Stimulated activated CD8-positive, alpha-beta memory T cell treated with anti-CD3 and anti-CD28 coated beads, Interleukin-7, amount 100 ng/mL, for 24 hours (primary cell): ENCODE data around the gene ITGB3.
"Not testable (repeated sequence)": the region's sequence is repeated elsewhere in the genome, so short reads cannot be mapped to it uniquely, and the experiment has no call there.

Experiments
- DNase-seq: peaks from one replicate; pipeline ENCODE4 v3.0.0-alpha.2; 2020; ENCODE audit warnings: low read depth

ITGB3 gene

GRCh38 chr17:47244697-47245096, 8.9 kb upstream of the ITGB3 start:
- DNase-seq, result no peak

GRCh38 chr17:47246120-47246519, 7.5 kb upstream of the ITGB3 start:
- no peak for DNase-seq

- no peak for DNase-seq
Measured at GRCh38 chr17:47250855-47251254, 2.8 kb upstream of the ITGB3 start.

- no peak for DNase-seq
Measured at GRCh38 chr17:47251421-47251940, 2.1 kb upstream of the ITGB3 start.

DNA sequence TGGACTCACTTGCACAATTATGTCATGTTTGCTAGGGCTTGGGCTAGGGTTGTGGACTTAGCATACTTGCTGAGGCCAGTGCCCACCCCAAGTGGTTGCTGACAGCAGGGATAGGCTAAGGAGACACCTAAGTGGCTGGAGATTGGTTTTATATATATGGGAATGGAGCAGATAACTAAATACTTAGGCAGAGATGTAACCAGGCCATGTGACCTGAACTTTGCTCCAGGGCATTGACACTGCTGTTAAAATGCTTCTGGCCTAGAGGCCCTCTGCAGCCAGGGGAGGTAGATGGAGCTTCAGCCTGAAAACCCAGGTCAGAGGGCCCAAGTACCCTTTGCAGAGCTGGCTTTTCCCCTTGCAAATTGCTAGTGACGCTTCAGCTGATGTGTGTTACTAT, 1.4 kb upstream of the ITGB3 start:
- DNase-seq, result no peak

GRCh38 chr17:47252766-47253512, 688 bp upstream of the ITGB3 start:
- no peak for DNase-seq

- DNase-seq, result no peak
Measured at GRCh38 chr17:47254403-47254943, 846 bp downstream of the ITGB3 start.

DNA sequence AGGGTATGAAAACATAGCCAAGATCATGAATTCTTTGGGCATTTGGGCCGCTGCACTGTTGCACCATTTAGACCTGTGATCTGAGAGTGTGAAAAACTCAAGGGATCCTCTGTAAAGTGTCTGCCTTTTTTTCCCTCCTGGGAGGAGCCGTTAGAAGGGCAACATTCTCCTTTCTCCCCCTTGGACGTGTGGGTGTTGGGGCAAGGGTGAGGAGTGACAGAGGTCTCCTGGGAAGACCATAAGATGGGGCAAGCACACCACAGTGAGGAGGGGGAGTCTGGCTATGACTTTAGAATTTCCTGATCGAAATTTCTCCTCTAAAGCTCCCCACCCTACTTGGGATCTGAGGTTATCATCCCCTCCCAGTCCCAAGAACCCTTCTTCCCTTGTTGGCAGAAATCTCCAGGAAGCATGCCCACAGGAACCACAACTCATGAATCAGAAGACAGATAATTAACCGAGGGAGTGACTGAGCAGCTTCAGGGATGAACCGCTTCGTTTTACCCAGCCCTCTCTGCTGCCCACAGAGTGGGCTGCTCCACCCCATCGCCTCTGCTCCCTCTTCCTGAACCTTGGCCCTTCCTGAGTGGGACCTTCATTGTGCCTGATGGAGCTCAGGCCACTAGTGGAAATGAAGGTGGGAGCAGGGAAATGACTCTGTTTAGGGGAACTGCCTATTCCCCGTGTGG, 4.2 kb downstream of the ITGB3 start:
- no peak for DNase-seq

GRCh38 chr17:47262586-47262985, 9.0 kb downstream of the ITGB3 start:
- DNase-seq, result no peak

DNA sequence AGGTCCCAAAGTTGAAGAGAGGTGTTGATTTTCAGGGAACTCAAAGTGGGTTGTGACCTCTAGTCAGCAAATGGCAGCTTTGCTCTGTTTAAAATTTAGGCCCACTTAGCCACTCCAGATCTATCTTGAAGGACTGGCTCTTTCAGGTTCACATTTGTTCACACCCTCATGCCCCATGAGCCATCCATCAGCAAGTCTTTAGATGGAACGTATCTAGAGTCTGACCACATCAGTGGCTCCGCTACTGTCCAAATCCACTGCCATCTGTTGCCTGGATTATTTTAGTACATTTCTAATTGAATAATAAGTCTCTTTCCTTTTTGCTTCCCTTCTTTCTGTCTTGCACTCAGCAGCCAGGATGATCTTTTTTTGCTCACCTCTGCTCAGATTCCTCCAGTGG, 10.5 kb downstream of the ITGB3 start:
- no peak for DNase-seq

DNA sequence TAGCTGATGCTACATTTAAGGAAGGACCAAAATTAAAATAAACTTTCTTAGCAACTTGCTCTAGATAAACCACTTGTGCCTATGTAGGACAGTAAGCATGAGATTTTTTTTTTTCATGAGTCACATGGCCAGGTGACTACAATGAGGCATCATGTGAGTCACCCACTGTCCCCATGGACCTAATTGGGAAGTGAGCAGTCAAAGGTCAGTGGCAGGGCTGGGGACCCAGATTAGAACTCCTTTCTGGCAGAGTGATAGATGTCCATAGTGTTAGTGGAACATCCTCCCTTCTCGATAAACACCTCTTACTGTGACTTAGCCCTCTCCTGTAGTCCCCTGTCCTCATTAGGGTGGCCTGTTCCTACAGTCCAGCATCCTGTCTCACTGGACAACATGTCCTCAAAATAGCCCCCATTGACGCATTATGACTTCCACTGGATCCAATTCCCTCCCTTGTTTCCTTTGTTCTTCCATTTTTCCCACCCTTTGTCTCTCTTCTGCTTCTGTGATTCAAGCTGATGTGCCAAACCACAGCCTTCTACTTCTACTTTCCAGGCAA, 12.4 kb downstream of the ITGB3 start:
- no peak for DNase-seq

DNA sequence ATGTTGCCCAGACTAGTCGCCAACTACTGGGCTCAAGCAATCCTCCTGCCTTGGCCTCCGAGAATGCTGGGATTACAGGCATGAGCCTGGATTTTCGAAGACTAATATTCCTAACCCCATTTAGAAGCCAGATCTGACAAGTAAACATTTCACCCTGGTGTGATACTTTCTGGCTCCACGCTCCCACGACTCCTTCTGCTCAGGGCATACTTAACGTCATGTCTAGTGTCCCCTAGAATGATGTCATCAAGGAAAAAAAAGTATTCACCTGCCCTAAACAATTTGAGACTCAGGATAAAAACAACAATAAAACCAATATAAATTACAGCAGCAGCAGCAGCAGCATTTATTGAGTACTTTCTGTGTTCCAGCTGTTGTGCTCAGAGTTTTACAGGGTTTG, 13.2 kb downstream of the ITGB3 start:
- no peak for DNase-seq

- DNase-seq, result no peak
Measured at GRCh38 chr17:47267354-47267828, 13.8 kb downstream of the ITGB3 start.

DNA sequence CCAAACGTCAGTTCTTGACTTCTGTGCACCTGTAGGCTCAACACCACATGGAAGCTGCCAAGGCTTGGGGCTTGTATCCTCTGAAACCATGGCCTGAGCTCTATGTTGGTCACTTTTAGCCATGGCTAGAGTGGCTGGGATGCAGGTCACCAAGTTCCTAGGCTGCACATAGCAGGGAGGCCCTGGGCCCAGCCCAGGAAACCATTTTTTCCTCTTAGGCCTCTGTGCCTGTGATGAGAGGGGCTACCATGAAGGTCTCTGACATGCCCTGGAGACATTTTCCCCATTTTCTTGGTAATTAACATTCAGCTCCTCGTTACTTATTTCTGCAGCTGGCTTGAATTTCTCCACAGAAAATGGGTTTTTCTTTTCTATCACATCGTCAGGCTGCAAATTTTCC, 15.3 kb downstream of the ITGB3 start:
- not testable (repeated sequence) for DNase-seq

DNA sequence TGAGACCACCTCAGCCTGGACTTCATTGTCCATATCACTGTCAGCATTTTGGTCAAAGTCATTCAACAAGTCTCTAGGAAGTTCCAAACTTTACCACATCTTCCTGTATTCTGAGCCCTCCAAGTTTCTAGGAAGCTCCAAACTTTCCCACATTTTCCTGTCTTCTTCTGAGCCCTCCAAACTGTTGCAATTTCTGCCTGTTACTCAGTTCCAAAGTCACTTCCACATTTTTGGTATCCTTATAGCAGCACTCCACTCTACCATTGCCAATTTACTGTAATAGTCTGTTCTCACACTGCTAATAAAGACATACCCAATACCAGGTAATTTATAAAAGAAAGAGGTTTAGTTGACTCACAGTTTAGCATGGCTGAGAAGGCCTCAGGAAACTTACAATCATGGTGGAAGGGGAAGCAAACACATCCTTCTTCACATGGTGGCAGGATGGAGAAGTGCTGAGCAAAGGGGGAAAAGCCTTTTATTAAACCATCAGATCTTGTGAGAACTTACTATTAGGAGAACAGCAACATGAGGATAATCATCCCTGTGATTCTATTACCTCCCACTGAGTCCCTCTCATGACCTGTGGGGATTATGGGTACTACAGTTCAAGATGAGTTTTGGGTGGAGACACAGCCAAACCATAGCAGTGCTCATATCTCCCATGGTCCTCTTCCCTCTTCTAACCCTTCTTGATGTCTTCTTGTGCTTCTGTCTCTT, 16.1 kb downstream of the ITGB3 start:
- not testable (repeated sequence) for DNase-seq

DNA sequence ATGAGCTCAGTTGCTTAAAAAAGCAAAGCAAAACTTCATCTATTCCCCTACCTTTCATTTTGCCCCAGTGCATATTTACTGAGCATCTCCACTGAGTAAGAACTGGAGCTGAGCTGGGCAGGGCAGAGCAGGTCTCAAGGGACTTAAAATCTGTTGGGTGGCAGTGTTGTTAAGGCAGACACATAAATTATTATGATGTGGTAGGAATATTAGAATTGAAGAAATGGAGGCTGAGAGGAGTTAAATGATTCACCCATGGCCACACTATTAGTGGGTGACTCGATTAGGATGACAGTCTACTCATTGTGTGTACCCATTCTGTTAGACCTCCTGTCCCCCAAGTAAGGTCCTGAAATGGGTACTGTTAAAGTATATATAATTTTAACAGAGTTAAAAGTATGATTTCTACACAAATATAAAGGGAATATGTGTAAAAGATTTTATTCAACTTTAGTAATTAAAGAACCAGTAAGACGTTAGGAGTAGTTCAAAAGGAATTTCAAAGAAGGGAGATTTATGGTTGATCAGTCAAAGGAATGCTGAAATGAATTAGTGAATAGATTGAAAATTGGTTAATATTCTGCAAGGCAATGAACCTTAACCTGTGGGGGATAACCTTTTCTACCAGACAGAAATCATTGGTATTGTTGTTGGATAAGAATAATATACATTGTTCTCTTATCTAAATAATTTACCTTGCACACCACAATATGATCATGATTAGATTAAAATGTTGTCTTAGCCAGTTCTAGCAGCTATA, 17.5 kb downstream of the ITGB3 start:
- no peak for DNase-seq

GRCh38 chr17:47272491-47272890, 18.9 kb downstream of the ITGB3 start:
- no peak for DNase-seq

DNA sequence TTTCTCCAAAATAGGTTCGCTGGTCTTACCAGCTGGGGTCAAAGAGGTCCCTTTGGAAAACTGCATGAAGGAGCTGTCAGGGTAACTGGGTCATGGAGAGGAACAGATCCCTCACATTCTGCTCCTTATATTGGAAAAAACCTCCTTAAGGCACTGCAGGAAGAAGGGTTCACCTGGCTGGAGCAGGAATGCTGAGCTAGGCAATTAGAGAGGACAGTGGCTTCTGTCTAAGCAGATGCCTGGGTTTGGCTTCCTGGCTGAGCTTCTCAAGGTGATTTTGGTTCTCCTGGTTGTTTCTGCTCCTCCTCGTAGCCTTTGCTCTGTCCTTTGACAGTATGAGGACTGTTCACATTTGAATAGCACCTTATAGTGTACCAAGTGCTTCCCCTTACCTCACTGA, 19.6 kb downstream of the ITGB3 start:
- DNase-seq, result no peak

DNA sequence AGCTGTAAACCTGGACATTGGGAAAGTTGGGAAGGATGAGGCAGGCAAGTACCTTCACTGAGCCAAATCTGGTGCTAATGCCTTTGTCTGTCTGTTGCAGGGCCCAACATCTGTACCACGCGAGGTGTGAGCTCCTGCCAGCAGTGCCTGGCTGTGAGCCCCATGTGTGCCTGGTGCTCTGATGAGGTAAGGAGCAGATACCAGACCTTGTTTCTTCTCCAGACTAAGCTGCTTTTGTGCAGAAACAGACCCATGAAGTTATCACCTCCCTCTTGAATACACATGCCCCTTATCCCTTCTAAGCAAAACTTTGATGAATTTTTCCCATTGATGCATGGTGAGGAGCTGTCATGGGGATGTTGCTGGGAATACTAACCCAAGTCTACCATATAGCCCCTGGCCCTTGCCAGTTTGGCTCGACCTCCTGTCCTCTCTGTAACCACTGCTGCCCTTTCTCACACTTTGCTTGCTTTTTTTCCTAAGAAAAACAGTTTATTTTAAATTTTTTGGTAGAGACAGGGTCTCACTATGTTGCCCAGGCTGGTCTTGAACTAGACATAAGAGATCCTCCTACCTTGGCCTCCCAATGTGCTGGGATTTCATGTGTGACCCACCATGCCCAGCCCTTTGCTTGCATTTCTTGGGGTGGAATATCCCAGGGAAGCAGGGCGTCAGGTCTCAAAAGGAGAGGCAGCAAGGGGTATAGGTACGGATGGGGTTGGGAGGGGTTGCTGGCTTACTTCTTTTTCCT, 20.9 kb downstream of the ITGB3 start:
- DNase-seq, result no peak

GRCh38 chr17:47275245-47275984, 21.8 kb downstream of the ITGB3 start:
- no peak for DNase-seq
